ENCODE data around the gene VRK3.

GRCh38 chr19:50042363-50043024 lies 17.3 kb upstream of the VRK3 start:
- no peak for TF ChIP-seq CTCF (conservative IDR thresholded peaks at IDR 0.05 in 1 of 2, IDR thresholded peaks at IDR 0.05 in 1 of 2; ENCODE audit: low read depth in 1 of 2, low read length in 2 of 2)
- TF ChIP-seq EZH2 (IDR thresholded peaks at IDR 0.05; ENCODE audit: low read length, missing control alignments), result no peak
